GM23248 (cell line): ENCODE measurements around the gene TIMM13.

Experiments
- EZH2 ChIP-seq: fragments of 200-600 bp; sonication (generic); IDR thresholded peaks from 2 replicates; pipeline ENCODE4 v1.6.1; 2018; ENCODE audit warnings: antibody characterized with exemption, mild to moderate bottlenecking; ENCODE audit not compliant: insufficient read depth, poor library complexity, severe bottlenecking
- EZH2phosphoT487 ChIP-seq: fragments of 200-600 bp; sonication (generic); IDR thresholded peaks from 2 replicates; pipeline ENCODE4 v1.6.1; 2018; ENCODE audit warnings: antibody characterized with exemption, moderate library complexity, mild to moderate bottlenecking, low read depth; ENCODE audit not compliant: insufficient read depth

- TF ChIP-seq EZH2phosphoT487 (no peak), EZH2 (no peak)
Measured at GRCh38 chr19:2458054-2458453, 30.7 kb upstream of the TIMM13 start.
